Lower leg skin (tissue), 3 donors: ENCODE data around the gene RORC.

Experiments
- CTCF ChIP-seq, 3 donors: fragments of 450-650 bp; IDR thresholded peaks; one replicate each; pipeline ENCODE4 v1.5.1; 2016; ENCODE audit warnings: antibody characterized with exemption in 3 of 3, mild to moderate bottlenecking in 3 of 3, moderate library complexity in 2 of 3
- POLR2A ChIP-seq, 2 donors: fragments of 450-650 bp; IDR thresholded peaks; one replicate each; pipeline ENCODE4 v1.6.1; 2016 to 2017; ENCODE audit warnings: antibody characterized with exemption in 2 of 2, mild to moderate bottlenecking in 1 of 2, moderate library complexity in 1 of 2

GRCh38 chr1:151825204-151825603, 6.4 kb downstream of the RORC start:
- TF ChIP-seq CTCF (IDR thresholded peaks at IDR 0.05), result no peak
- TF ChIP-seq POLR2A (IDR thresholded peaks at IDR 0.05), result no peak
